OCI-M2 (cell line): ENCODE measurements around the gene DAP.
"Not testable (repeated sequence)": the region's sequence is repeated elsewhere in the genome, so short reads cannot be mapped to it uniquely, and the experiment has no call there.

ENCODE experiments used
- DNase-seq: peaks from one replicate; lab custom pipeline; 2025; ENCODE audit not compliant: unreplicated experiment; lab: John Stamatoyannopoulos, UW

The DAP gene

GRCh38 chr5:10655972-10656830 lies 104.8 kb downstream of the DAP start:
- DNase-seq: no peak

- DNase-seq: no peak
These were observed 105.7 kb downstream of the DAP start for GRCh38 chr5:10655161-10655971.

- no peak for DNase-seq
These were observed 106.5 kb downstream of the DAP start for GRCh38 chr5:10654566-10654965.

- DNase-seq: no peak
These were observed 107.2 kb downstream of the DAP start for GRCh38 chr5:10653751-10654400.

GRCh38 chr5:10653043-10653442 lies 108.0 kb downstream of the DAP start:
- DNase-seq: no peak

GRCh38 chr5:10652606-10653005 lies 108.4 kb downstream of the DAP start:
- DNase-seq: no peak

- DNase-seq: no peak
These were observed 108.9 kb downstream of the DAP start for GRCh38 chr5:10652151-10652550.

- no peak for DNase-seq
These were observed 111.2 kb downstream of the DAP start for GRCh38 chr5:10649666-10650380.

- DNase-seq: no peak
These were observed 112.0 kb downstream of the DAP start for GRCh38 chr5:10648806-10649665.

- no peak for DNase-seq
These were observed 113.4 kb downstream of the DAP start for GRCh38 chr5:10647640-10648039.

- DNase-seq: no peak
These were observed 115.4 kb downstream of the DAP start for GRCh38 chr5:10645671-10646070.

- DNase-seq: no peak
These were observed 115.9 kb downstream of the DAP start for GRCh38 chr5:10645146-10645545.

GRCh38 chr5:10644192-10644591 lies 116.8 kb downstream of the DAP start:
- no peak for DNase-seq

- no peak for DNase-seq
These were observed 118.7 kb downstream of the DAP start for GRCh38 chr5:10642367-10642766.

GRCh38 chr5:10639846-10640368 lies 121.1 kb downstream of the DAP start:
- DNase-seq: no peak

- not testable (repeated sequence) for DNase-seq
These were observed 122.3 kb downstream of the DAP start for GRCh38 chr5:10638723-10639122.

GRCh38 chr5:10637944-10638343 lies 123.1 kb downstream of the DAP start:
- DNase-seq: no peak

GRCh38 chr5:10636363-10637142 lies 124.5 kb downstream of the DAP start:
- DNase-seq: no peak

- DNase-seq: no peak
These were observed 125.1 kb downstream of the DAP start for GRCh38 chr5:10635867-10636350.
